Psoas muscle (tissue), 8 donors: ENCODE results near the gene RAI14. TPM values are rescaled to one million over a fixed set of nuclear protein-coding genes. Genes with fewer than 3 reads are reported as not detected.

ENCODE experiments used
- ATAC-seq, 4 donors: fragments of 200-7000 bp; cut with Tn5 transposase; one replicate each; pipeline ENCODE4 v1.9.1; 2020; ENCODE audit warnings: moderate library complexity in 3 of 4, mild to moderate bottlenecking in 2 of 4
- DNase-seq, 2 donors: peaks; one replicate each; pipeline ENCODE4 v3.0.0-alpha.2; 2020
- H3K27ac ChIP-seq: fragments of 200-600 bp; one replicate; pipeline ENCODE4 v1.8.0; 2022
- H3K27me3 ChIP-seq, 3 donors: fragments of 200-600 bp in 1 of 3; one replicate each; pipeline versions ENCODE4 v1.6.1 to v1.8.0; 2013 to 2022; ENCODE audit warnings: low read length in 2 of 3, mild to moderate bottlenecking in 2 of 3, moderate library complexity in 1 of 3; ENCODE audit not compliant: insufficient read depth in 3 of 3
- H3K36me3 ChIP-seq, 2 donors: fragments of 200-600 bp in 1 of 2; one replicate each; pipeline versions ENCODE4 v1.6.1 to v1.8.0; 2013 to 2022; ENCODE audit warnings: low read depth in 1 of 2, mild to moderate bottlenecking in 1 of 2, moderate library complexity in 1 of 2; ENCODE audit not compliant: insufficient read depth in 1 of 2
- H3K4me1 ChIP-seq: fragments of 200-600 bp; one replicate; pipeline ENCODE4 v1.8.0; 2022
- H3K4me3 ChIP-seq: fragments of 200-600 bp; one replicate; pipeline ENCODE4 v1.8.0; 2022; ENCODE audit warnings: mild to moderate bottlenecking
- H3K9me3 ChIP-seq: fragments of 200-600 bp; one replicate; pipeline ENCODE4 v1.8.0; 2022
- WGBS, 3 donors: extraction: QIAGEN DNeasy Blood & Tissue Kit; methylation state at CpG; one replicate each; pipeline versions ENCODE4 v1.1.6 to v1.1.7; 2013; 5-methylcytosine and 5-hydroxymethylcytosine counted together
- intact Hi-C, 2 donors: fragments of 100-400 bp; cut with DNase I; formaldehyde crosslinking; loops; one replicate each; pipeline versions ENCODE4 v1.11.0 to v1.14.2; 2022
- polyA plus RNA-seq, 3 donors: library from polyadenylated mRNA; stranded (reverse); fragments of 200-250 nt; gene quantifications; one replicate each; pipeline ENCODE4 v1.2.3, GENCODE V29; 2013
- total RNA-seq, 4 donors: library from RNA; stranded (reverse); fragmentation: NEBNext Ultra II Directional in 2 of 4; extraction: Animal tissue kit (Norgen Biotek cat#: 25700) in 2 of 4; gene quantifications; one replicate each; pipeline versions ENCODE4 v1.2.1 to v1.2.4, GENCODE V29; 2021 to 2023
- TF ChIP-seq, protein P1 (sequence below): fragments of 200-600 bp; IDR thresholded peaks from one replicate; pipeline ENCODE4 v1.8.0; 2022; ENCODE audit warnings: antibody characterized with exemption
- donor health status: healthy with polysubstance abuse.
- donor health status: DM: no; HTN: no; CAD: no; lungs with moderate emphysema.
- donor health status: Bipolar disorder and iron deficiency.
- donor health status: healthy.
- donor health status: DM: yes; HTN: yes; CAD: no.
- donor health status: DM: no; HTN: no; CAD: no.
- donor health status: DM: no; HTN: no; CAD: no.
- donor health status: DM: yes; HTN: yes; CAD: no.

RAI14 gene
- total and polyA plus RNA-seq, 7 donors: 0.69 to 4.3 (median 2.1) TPM

DNA sequence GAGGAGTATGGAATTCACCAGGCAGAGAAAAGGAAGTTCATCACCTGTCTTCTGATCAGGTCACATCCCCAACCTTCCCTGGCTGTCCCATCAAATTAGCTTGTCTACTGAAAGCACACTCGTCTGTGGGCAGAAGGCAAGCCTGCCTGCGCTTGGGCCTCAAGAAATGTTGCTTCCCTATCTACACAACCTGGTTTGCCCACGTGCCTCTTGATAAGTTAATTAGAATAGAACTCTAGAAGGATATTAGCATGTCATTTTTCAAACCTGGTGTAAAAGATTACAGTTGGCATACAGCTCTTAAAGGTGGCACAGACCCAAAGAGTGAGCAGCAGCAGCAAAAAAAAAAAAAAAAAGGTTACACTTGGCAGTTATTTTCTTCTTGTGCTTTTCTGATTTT, 188.0 kb downstream of the RAI14 start:
- intact Hi-C loops: no loop called here
- DNase-seq: no peak
- 68 to 86% (median 79%) methylated on average over 3 of the region's 3 CpGs for WGBS, 3 donors
- H3K4me1 ChIP-seq: no peaks in the 10 kb centered on the region
- peaks cover 0 to 15% (median 2%) of the 10 kb centered on the region in 3 donors for H3K27me3 ChIP-seq
- TF ChIP-seq, protein P1, sequence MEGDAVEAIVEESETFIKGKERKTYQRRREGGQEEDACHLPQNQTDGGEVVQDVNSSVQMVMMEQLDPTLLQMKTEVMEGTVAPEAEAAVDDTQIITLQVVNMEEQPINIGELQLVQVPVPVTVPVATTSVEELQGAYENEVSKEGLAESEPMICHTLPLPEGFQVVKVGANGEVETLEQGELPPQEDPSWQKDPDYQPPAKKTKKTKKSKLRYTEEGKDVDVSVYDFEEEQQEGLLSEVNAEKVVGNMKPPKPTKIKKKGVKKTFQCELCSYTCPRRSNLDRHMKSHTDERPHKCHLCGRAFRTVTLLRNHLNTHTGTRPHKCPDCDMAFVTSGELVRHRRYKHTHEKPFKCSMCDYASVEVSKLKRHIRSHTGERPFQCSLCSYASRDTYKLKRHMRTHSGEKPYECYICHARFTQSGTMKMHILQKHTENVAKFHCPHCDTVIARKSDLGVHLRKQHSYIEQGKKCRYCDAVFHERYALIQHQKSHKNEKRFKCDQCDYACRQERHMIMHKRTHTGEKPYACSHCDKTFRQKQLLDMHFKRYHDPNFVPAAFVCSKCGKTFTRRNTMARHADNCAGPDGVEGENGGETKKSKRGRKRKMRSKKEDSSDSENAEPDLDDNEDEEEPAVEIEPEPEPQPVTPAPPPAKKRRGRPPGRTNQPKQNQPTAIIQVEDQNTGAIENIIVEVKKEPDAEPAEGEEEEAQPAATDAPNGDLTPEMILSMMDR: no peak
- no peaks in the 10 kb centered on the region for H3K36me3 ChIP-seq
- H3K4me3 ChIP-seq: no peak overlapping the region
- no peaks in the 10 kb centered on the region for H3K9me3 ChIP-seq
- no peak overlapping the region for H3K27ac ChIP-seq
- no peak for ATAC-seq

DNA sequence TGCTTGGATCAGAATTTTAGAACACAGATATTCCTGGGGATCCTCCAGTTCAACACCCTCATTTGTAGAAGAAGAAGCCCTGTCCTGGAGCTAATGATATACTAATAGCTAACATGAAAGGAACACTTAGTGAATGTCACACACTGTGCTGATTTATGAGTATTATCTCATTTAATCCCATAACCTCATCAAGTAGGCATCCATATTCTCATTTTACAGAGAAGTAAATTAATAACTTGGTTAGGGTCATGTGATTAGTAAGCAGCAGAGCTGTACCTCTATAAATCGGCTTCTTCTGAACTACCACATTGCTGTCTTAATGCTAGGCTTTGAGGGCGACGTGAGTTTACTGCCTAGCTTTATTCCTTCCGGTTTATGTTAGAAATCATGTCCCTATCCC, 188.9 kb downstream of the RAI14 start:
- WGBS, 3 donors: 56 to 66% (median 64%) methylated on average over 4 of the region's 4 CpGs
- TF ChIP-seq, protein P1: no peak

DNA sequence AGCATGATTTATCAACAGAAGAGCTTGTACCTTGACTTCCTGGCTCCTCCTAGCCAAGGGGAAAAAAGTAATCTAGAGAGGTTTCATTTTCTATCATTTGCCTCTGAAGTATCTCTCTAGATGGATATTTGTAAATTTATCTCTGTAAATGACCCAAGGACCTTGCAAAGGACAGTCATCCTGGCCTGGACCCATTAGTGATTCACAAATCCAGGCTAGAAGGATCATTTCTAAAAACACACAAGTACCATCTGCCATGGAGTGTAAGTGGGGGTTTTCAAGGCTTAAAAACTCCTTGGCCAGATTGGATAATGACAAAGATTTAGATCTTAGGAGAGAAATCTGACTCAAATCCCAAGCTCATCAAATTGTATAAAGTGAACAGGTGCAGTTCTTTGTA, 190.9 kb downstream of the RAI14 start:
- ATAC-seq: no peak

More for the DNA sequence above, 188.9 kb downstream of the RAI14 start:
- no peak for DNase-seq
- intact Hi-C loops: no loop called here
- Histone ChIP-seq H3K27ac (no peak overlapping the region), H3K27me3 (peaks cover 0 to 7% (median 2%) of the 10 kb centered on the region in 3 donors), H3K36me3 (no peaks in the 10 kb centered on the region), H3K4me3 (no peak overlapping the region), H3K4me1 (no peaks in the 10 kb centered on the region), H3K9me3 (no peaks in the 10 kb centered on the region)
- ATAC-seq: no peak

DNA sequence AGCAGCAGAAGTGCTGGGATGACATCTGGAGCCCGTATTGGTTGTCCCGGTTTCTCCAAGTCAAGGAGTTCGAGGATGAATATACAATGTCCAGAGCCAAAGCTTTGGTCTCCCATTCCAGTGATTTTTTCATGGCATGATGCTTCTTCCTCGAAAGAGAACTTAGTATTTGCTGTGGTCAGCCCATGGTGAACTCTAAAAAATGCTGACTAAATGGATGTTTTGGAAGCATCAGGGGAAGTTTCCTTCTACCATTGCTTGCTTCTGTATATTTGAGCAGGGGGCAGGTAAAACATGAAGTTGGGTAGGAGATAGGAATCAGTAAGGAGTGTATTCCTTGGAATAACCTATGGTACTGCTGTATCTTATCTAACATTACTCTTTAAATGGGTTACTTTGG, 191.4 kb downstream of the RAI14 start:
- Histone ChIP-seq H3K27ac (no peak overlapping the region), H3K9me3 (no peaks in the 10 kb centered on the region), H3K4me3 (no peak overlapping the region), H3K36me3 (no peaks in the 10 kb centered on the region), H3K27me3 (no peaks in the 10 kb centered on the region), H3K4me1 (no peaks in the 10 kb centered on the region)
- intact Hi-C loops: no loop called here
- 85 to 93% (median 86%) methylated on average over 4 of the region's 4 CpGs for WGBS, 3 donors
- DNase-seq (no peak), ATAC-seq (no peak)
- TF ChIP-seq, protein P1: no peak

More for the DNA sequence above, 190.9 kb downstream of the RAI14 start:
- H3K9me3 ChIP-seq: no peaks in the 10 kb centered on the region
- H3K27ac ChIP-seq: no peak overlapping the region
- DNase-seq: no peak
- TF ChIP-seq, protein P1: no peak
- intact Hi-C loops: no loop called here
- H3K36me3 ChIP-seq: no peaks in the 10 kb centered on the region
- H3K4me3 ChIP-seq: no peak overlapping the region
- no peaks in the 10 kb centered on the region for H3K4me1 ChIP-seq
- no peaks in the 10 kb centered on the region for H3K27me3 ChIP-seq

DNA sequence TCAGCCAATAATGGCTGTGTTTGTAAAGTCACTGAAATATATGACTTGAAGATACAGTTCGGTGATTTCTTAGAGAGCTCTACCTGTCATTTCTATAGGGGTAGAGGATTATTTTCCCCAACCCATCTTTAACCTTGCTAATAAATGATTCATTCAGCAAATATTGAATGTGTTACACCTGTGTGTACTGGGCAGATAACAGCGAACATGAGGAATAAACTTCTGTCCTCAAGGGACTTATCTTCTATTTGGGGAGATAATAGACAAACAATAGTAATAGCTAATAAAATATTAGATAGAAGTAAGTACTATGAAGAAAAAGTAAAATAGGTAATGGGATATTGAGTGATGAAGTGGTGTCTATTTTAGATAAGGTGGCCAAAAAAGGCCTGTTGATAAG, 192.1 kb downstream of the RAI14 start:
- H3K36me3 ChIP-seq: no peaks in the 10 kb centered on the region
- TF ChIP-seq, protein P1: no peak
- ATAC-seq (no peak), DNase-seq (no peak)
- H3K27ac ChIP-seq: no peak overlapping the region
- WGBS, 3 donors: 92 to 97% (median 95%) methylated on average over 2 of the region's 2 CpGs
- H3K27me3 ChIP-seq: no peaks in the 10 kb centered on the region
- intact Hi-C loops: no loop called here
- no peaks in the 10 kb centered on the region for H3K9me3 ChIP-seq
- no peak overlapping the region for H3K4me3 ChIP-seq
- no peaks in the 10 kb centered on the region for H3K4me1 ChIP-seq
